Prostate gland (tissue), 2 donors: ENCODE measurements around the gene KIAA1671.

ENCODE experiments used
- CTCF ChIP-seq, 4 experiments: fragments of 200-600 bp in 2 of 4; fragments of 450-650 bp in 2 of 4; sonication (generic) in 2 of 4; IDR thresholded peaks; 1 replicate in 3 of 4; 2 replicates in 1 of 4; pipeline ENCODE4 v1.5.1; 2016 to 2019; ENCODE audit warnings: antibody characterized with exemption in 4 of 4, mild to moderate bottlenecking in 2 of 4, moderate library complexity in 2 of 4
- POLR2AphosphoS5 ChIP-seq: sonication (generic); formaldehyde crosslinking; IDR thresholded peaks from one replicate; pipeline ENCODE4 v1.6.1; 2017; ENCODE audit warnings: antibody characterized with exemption

GRCh38 chr22:25096638-25097405 lies 144.3 kb downstream of the KIAA1671 start:
- no peak for TF ChIP-seq CTCF (IDR thresholded peaks at IDR 0.05)
- no peak for TF ChIP-seq POLR2AphosphoS5
